Stimulated activated CD8-positive, alpha-beta memory T cell treated with anti-CD3 and anti-CD28 coated beads, Interleukin-4, amount 100 ng/mL, for 48 hours (primary cell): ENCODE measurements around the gene SEMA4G.

Experiments used
- DNase-seq: peaks from one replicate; pipeline ENCODE4 v3.0.0-alpha.2; 2020

The SEMA4G gene

DNA sequence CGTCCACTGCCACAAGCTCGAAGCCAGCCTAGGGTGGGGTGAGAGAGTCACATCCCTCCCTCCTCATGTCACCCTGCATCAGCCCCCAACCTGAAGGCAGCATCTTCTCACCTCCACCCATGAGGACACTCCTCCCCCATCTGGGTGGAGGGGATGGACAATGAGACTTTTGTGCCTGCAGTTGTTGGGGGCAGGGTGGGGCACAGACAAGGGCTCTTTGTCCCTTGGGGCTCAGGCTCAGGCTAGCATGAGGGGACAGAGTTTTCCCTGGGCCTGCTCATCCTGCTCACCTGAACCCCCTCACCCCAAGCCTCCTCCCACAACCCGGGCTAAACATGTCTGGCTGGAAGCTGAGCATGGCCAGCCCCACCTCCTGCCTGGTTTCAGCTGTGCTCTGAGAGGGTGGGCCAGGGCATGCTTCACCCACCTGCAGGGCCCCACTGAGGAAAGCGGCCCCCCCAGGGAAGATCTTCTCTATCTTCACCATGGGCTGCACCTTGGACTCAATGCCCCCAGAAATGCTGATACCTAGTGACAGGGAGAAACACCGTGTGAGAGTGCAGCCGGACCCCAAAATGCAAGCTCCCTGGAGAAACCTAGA is 39.6 kb downstream of the SEMA4G start:
- no peak for DNase-seq

- no peak for DNase-seq
These were observed 41.0 kb downstream of the SEMA4G start for GRCh38 chr10:101010329-101010728.

DNA sequence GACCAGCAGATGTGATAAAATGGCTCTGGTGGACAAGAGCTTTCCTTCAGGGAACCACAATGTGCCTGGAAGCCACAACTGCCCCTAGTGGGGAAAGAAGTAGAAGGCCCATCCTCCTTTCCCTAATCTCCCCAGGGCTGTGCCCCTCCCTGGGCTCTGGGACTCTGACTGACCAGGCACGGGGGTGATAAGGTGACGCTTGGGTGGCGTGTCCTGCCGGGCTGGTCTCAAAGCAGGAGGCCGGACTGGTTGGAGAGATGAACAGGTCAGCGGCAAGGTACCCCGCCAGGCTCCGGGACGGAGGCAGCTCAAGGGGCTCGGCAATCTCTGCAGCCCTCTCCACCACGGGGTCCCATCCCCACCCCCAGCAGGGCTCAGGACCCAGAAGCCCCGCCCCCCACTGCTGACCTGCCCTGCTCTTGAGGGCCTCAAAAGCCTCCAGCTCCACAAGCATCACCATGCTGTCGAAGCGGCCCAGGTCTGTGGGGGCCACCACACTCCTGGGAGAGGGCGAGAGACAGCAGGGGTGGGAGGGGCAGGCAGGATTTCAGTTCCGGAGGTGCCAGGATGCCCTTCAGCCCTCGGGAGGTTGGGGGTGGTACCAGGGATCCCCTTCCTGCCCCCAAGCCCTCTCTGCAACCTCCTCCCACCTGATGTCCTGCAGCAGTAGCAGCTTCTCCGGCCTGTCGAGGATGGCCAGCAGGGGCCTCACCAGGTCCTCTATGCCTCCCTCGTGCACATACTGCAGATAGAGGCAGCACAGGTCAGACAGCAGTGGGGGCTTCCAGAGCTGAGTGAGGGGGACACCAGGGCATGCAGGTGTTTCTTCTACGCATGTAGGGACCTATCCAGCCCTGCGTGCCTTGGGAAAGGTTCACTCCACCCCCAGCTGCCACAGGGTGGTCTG is 42.5 kb downstream of the SEMA4G start:
- DNase-seq, result no peak

- DNase-seq, result peak; percentile 90
These were observed 43.4 kb downstream of the SEMA4G start for GRCh38 chr10:101012525-101013364.

DNA sequence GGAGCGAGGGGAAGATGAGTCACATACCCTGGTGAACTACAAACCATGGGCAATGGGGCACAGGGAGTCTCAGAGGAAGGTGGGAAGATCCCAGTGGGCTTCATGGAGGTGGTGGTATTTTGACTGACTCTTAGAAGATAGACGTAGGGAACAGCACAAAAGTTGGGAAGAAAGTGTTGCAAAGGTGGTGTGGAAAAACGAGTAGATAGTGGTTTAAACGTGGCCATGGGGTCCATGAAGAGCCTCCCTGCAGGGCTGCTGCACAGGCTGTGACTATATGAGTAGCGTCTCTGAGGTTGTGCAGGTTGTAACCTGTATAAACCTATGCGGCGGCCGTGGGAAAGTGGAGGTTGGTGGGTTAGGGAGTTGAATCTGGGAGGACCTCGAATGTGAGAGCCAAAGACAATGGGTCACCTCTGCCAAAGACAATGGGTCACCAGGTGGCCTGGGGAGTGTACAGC is 44.1 kb downstream of the SEMA4G start:
- DNase-seq, result no peak

GRCh38 chr10:101014230-101014884 is 45.1 kb downstream of the SEMA4G start:
- DNase-seq, result peak; percentile 95

GRCh38 chr10:101014966-101015581 is 45.8 kb downstream of the SEMA4G start:
- no peak for DNase-seq

DNA sequence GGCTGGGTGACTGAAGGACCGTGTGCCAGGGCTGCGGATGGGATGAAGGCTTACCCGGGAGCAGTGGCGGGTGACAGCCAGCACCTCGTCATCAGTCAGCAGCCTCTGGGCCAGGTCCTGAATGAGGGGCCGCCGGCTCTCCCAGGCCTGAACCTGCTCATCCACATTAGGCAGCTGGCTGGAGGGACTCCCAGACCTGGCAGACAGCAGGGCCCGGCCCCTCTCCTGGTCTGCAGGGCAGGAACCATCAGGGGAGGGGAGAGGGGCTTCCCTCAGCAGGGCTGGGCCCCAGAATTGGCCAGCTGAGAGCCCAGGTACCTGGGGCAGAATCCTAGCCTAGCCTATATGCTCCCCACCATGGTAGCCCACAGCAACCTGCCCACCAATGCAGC is 46.3 kb downstream of the SEMA4G start:
- DNase-seq, result no peak

- no peak for DNase-seq
These were observed 47.5 kb downstream of the SEMA4G start for GRCh38 chr10:101016814-101017213.

DNA sequence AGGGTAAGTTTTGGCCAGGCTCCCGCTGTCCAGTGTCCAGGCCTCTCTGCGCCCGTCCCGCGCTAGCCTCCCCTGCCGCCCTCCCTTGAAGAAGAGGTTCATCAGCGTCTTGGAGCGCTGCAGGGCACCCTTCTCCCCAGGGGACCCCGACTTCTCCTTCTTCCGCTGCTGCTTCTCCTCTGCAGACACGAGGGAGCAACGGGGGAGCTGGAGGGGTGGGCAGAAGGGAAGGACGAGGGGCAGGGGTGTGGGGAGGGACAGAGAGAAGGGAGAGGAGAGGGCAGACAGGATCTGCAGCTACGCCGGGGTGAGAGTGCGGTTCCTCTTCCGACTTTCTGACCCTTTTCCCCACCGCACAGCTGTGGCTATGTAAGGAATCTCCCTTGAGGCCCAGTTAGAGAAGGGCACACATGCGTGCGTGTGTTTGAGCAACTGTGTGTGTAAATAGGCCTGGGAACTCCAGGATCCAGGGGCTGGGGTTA is 48.9 kb downstream of the SEMA4G start:
- DNase-seq, result no peak

DNA sequence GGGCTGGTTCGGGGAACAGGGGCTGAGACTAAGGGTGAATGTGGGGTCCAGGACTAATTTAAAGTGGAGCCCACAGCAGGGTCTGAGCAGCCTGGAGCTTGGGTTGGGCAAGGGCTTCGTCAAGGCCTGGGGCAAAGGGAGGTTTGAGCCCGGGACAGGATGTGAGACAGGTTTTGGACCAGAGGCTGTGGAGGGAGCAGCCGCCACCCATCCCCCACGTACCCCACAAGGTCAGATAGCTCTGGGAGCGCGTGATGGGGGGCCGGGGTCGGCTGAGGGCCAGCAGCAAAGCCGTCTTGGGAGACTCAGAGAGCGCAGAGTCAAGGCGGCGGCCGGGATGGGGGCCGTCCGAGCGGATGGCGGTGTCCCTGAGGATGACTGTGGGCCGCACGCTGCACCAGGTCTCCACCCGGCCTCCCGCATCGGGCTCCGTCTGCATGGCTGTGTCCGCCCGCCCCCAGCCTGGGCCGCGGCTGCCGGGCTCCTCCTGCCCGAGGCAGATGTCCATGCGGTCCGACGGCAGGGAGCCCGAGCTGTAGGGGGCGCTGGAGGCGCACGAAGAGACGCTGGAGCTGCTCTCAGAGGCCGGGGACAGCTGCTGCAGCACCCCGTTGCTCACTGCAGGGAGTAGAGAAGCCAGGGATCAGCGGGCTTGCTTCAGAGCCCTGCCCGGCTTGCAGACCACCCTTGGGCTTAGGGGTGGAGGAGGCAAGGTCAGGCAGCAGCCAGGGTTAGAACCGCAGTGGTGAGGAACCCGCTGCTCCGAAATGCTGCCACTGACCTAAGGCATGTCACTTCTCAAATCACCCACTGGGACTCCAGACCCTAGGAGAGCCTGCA is 49.5 kb downstream of the SEMA4G start:
- DNase-seq, result peak; percentile 93
